AG04450 (cell line): Measurements from ENCODE around the gene ST3GAL5. TPM values are rescaled to one million over a fixed set of nuclear protein-coding genes. Genes with fewer than 3 reads are reported as not detected.

Experiments used
- CTCF ChIA-PET: fragments of 300-600, 350-600 bp; formaldehyde crosslinking; extraction: SDS; loops from one replicate; lab custom pipeline; 2022; ENCODE audit warnings: antibody characterized with exemption, inconsistent platforms; lab: Charles Lee
- POLR2A ChIA-PET: fragments of 350-600 bp; formaldehyde crosslinking; extraction: SDS; loops from one replicate; lab custom pipeline; 2021; ENCODE audit warnings: antibody characterized with exemption, inconsistent platforms; lab: Yijun Ruan, JAX
- DNase-seq: peaks from one replicate; pipeline ENCODE4 v3.0.0-alpha.2; 2011; ENCODE audit warnings: low read depth, low spot score
- H3K27ac ChIP-seq: one replicate; pipeline ENCODE4 v1.5.1; 2012; ENCODE audit warnings: low read depth, low read length, control low read depth
- H3K27me3 ChIP-seq: one replicate; pipeline ENCODE4 v1.6.0; 2012; ENCODE audit warnings: low read length; ENCODE audit not compliant: control insufficient read depth, insufficient read depth
- H3K4me3 ChIP-seq: 2 replicates; pipeline ENCODE4 v1.5.1; 2011; ENCODE audit warnings: mild to moderate bottlenecking, low read depth, low read length, control low read depth
- H3K9me3 ChIP-seq: 2 replicates; pipeline ENCODE4 v1.5.1; 2012; ENCODE audit warnings: low read length; ENCODE audit not compliant: control insufficient read depth, insufficient read depth
- CTCF ChIP-seq: IDR thresholded peaks from 2 replicates; pipeline ENCODE4 v1.5.1; 2011; ENCODE audit warnings: low read depth, low read length, control low read depth, inconsistent platforms
- polyA plus RNA-seq: library from polyadenylated mRNA; depleted of rRNA; stranded (reverse); fragments of >200 nt; gene quantifications from 2 replicates; pipeline ENCODE4 v1.2.3, GENCODE V29; 2011

Gene ST3GAL5
- polyA plus RNA-seq, 1 experiment, result 26.8 TPM

DNA sequence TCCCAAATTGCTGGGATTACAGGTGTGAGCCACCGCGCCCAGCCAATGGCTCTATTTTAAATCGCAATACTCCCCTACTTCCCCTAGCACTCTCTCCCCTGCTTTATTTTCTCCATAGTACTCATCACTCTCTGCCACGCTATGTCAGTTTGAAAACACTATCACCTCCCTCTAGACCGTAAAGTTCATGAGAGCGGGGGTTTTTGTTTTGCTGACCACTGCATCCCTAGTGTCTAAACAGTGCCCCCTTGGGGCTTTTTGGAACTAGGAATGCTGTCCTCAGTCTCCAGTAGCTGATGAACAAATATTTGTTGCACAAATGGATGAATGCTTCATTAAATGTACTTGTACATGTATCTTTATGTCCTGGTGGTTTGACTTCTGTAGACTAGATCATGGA, 90.9 kb downstream of the ST3GAL5 start:
- peak; percentile 61 for TF ChIP-seq CTCF
- Histone ChIP-seq H3K27ac (no peak overlapping the region), H3K4me3 (no peak overlapping the region), H3K9me3 (no peaks in the 10 kb centered on the region; the same call in none of the 2 replicates), H3K27me3 (no peaks in the 10 kb centered on the region)
- ChIA-PET POLR2A (interaction anchor here (0.6 kb wide), 1 partner anchor 154 kb away, joined by 3 read pairs; no protein-coding TSS in a partner anchor), CTCF (interaction anchor here (0.6 to 0.7 kb wide), 5 partner anchors 8 to 138 kb away, joined by 3 read pairs; no protein-coding TSS in a partner anchor)
- no peak for DNase-seq

DNA sequence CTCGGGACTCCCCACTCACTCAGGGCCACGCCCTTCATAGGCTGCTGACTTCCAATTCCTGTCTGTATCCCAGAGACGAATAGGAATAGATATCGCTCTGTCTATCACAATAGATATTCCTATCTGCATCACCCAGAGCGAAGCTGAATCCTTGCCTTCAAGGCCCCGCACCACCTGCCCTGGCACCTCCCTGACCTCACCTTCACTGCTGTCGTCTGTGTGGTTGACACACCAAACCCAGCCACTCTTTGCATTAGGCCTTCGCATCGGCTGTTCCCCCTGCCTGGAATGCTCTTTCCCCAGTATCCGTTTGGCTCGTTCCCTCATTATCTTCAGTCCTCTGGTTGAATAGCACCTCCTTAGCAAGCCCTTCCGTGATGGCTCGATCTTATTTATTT, 91.5 kb downstream of the ST3GAL5 start:
- DNase-seq, result no peak
- no peaks in the 10 kb centered on the region for H3K27me3 ChIP-seq
- POLR2A ChIA-PET, result no interaction called here
- H3K4me3 ChIP-seq, result no peak overlapping the region
- no peak for TF ChIP-seq CTCF
- CTCF ChIA-PET, result interaction anchor here (1.6 kb wide), 1 partner anchor 68 kb away, joined by 4 read pairs; no protein-coding TSS in a partner anchor
- H3K9me3 ChIP-seq, result no peaks in the 10 kb centered on the region; the same call in none of the 2 replicates
- no peak overlapping the region for H3K27ac ChIP-seq

DNA sequence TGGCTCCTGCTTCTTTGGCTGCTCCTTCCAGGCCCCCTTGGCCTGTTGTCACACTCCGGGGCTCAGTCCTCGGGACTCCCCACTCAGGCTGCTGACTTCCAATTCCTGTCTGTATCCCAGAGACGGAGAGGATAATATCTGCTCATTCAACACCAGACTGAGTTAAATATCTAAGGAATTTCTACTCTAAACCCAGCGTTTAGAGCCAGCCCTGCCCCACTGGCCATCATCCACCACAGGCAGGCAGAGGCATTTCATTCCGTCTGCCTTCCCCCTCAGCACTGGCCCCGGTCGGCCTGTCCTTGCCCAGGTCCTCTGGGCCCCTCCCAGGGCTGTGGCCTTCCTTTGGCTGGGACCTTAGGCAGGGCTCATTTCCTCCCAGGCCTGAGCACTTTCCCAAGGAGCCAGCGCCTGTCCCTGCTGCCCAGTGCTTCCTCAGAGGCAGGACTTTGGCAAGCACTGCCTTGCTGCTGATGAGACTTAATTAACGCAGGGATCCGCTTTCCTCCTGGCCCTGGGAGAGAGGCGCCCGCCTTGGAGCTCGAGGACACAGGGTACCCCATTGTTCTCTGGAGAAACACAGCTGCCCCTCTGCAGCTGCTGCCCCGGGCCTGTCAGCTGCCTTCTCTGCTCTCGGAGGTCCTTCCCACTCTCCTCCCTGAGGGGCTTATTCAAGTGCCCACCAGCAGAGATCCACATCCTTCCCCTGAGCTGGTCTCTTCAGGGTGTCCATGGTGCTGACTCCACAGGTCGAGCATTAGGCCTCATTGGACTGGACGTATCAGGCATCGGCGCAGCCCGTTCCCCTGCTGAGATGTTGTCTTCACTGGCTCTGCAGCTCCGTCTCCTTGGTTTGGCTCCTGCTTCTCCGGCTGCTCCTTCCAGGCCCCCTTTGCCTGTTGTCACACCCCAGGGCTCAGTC, 92.2 kb downstream of the ST3GAL5 start:
- POLR2A ChIA-PET, result no interaction called here
- Histone ChIP-seq H3K9me3 (no peaks in the 10 kb centered on the region; the same call in none of the 2 replicates), H3K27ac (no peak overlapping the region), H3K4me3 (no peak overlapping the region), H3K27me3 (no peaks in the 10 kb centered on the region)
- no peak for TF ChIP-seq CTCF
- CTCF ChIA-PET, result interaction anchor here (1.6 kb wide), 1 partner anchor 68 kb away, joined by 4 read pairs; no protein-coding TSS in a partner anchor
- DNase-seq, result no peak

- CTCF ChIA-PET, result interaction anchor here (0.8 to 1.6 kb wide), 2 partner anchors 46 to 67 kb away, joined by 3 to 4 read pairs; no protein-coding TSS in a partner anchor
- no peak overlapping the region for H3K27ac ChIP-seq
Observed at GRCh38 chr2:85796046-85796340, 92.8 kb downstream of the ST3GAL5 start.

More at GRCh38 chr2:85796046-85796340, 92.8 kb downstream of the ST3GAL5 start:
- DNase-seq, result no peak
- no peak for TF ChIP-seq CTCF
- POLR2A ChIA-PET, result interaction anchor here (2.1 kb wide), 1 partner anchor 24 kb away, joined by 8 read pairs; no protein-coding TSS in a partner anchor
- Histone ChIP-seq H3K4me3 (no peak overlapping the region), H3K27me3 (no peaks in the 10 kb centered on the region), H3K9me3 (no peaks in the 10 kb centered on the region; the same call in none of the 2 replicates)
